K562 (cell line): ENCODE data around the gene PRR30. TPM values are rescaled to one million over a fixed set of nuclear protein-coding genes. Genes with fewer than 3 reads are reported as not detected.

ENCODE experiments used
- AFF4 ChIP-seq: sonication (generic); formaldehyde crosslinking; IDR thresholded peaks from 2 replicates; pipeline ENCODE4 v1.8.0; 2023; ENCODE audit warnings: mild to moderate bottlenecking, missing genetic modification reagents
- CREBBP ChIP-seq: IDR thresholded peaks from one replicate; pipeline ENCODE4 v1.6.1; 2012; ENCODE audit warnings: low read depth, mild to moderate bottlenecking, control low read depth, inconsistent platforms, low read length
- CSDE1 ChIP-seq, 2 experiments: fragments of 450-650 bp; IDR thresholded peaks; 2 replicates each; pipeline ENCODE4 v1.6.1; 2016; ENCODE audit warnings: mild to moderate bottlenecking in 1 of 2
- DDX20 ChIP-seq: fragments of 450-650 bp; IDR thresholded peaks from 2 replicates; pipeline ENCODE4 v1.6.1; 2016; ENCODE audit warnings: missing genetic modification characterization, low read depth, mild to moderate bottlenecking, missing compliant biosample characterization, moderate library complexity
- HNRNPH1 ChIP-seq: fragments of 200-400 bp; formaldehyde crosslinking; optimal IDR thresholded peaks from 2 replicates; pipeline ENCODE3; 2017; ENCODE audit warnings: low read depth, mild to moderate bottlenecking, low read length, moderate library complexity
- KHSRP ChIP-seq: fragments of 450-650 bp; IDR thresholded peaks from 2 replicates; pipeline ENCODE4 v1.6.1; 2017
- MCM2 ChIP-seq: fragments of 450-650 bp; IDR thresholded peaks from 2 replicates; pipeline ENCODE4 v1.6.1; 2017; ENCODE audit warnings: low read depth, mild to moderate bottlenecking
- MCM3 ChIP-seq: fragments of 450-650 bp; IDR thresholded peaks from 2 replicates; pipeline ENCODE4 v1.6.1; 2016
- MNT ChIP-seq, 2 experiments: fragments of 450-650 bp; conservative IDR thresholded peaks; 2 replicates each; pipeline ENCODE4 v1.6.1; 2017; ENCODE audit warnings: mild to moderate bottlenecking in 2 of 2, moderate library complexity in 2 of 2
- MTF1 ChIP-seq: fragments of 250-450 bp; sonication (Bioruptor Pico); IDR thresholded peaks from 2 replicates; pipeline ENCODE4 v1.9.0; 2021; ENCODE audit warnings: moderate library complexity, mild to moderate bottlenecking, inconsistent platforms, borderline replicate concordance
- NFIX ChIP-seq: fragments of 250-450 bp; sonication (Bioruptor Pico); IDR thresholded peaks from 2 replicates; pipeline ENCODE4 v1.4.0; 2020; ENCODE audit warnings: low read depth, mild to moderate bottlenecking, moderate library complexity
- PRMT5 ChIP-seq: sonication (generic); formaldehyde crosslinking; IDR thresholded peaks from 2 replicates; pipeline ENCODE4 v1.5.0; 2020; ENCODE audit warnings: missing genetic modification reagents
- PURB ChIP-seq: sonication (generic); formaldehyde crosslinking; IDR thresholded peaks from 2 replicates; pipeline ENCODE4 v1.9.0; 2021; ENCODE audit warnings: low read depth, mild to moderate bottlenecking, missing genetic modification reagents
- RCOR1 ChIP-seq, 2 experiments: IDR thresholded peaks; 2 replicates each; pipeline ENCODE4 v1.6.1; 2012; ENCODE audit warnings: low read depth in 2 of 2, low read length in 2 of 2, borderline replicate concordance in 1 of 2, improper control_type of control experiment in 1 of 2
- RFX5 ChIP-seq: IDR thresholded peaks from 2 replicates; pipeline ENCODE4 v1.6.1; 2011; ENCODE audit warnings: low read depth, mild to moderate bottlenecking, improper control_type of control experiment, low read length
- SREBF2 ChIP-seq: sonication (generic); formaldehyde crosslinking; IDR thresholded peaks from 2 replicates; pipeline ENCODE4 v1.4.0; 2020; ENCODE audit warnings: mild to moderate bottlenecking, missing genetic modification reagents
- SRSF9 ChIP-seq: fragments of 200-400 bp; formaldehyde crosslinking; IDR thresholded peaks from 2 replicates; pipeline ENCODE4 v1.6.1; 2017; ENCODE audit warnings: low read depth, low read length, borderline replicate concordance
- ZBTB8A ChIP-seq: fragments of 450-650 bp; IDR thresholded peaks from 2 replicates; pipeline ENCODE4 v1.6.1; 2018; ENCODE audit warnings: mild to moderate bottlenecking, moderate library complexity; ENCODE audit not compliant: partially characterized antibody
- ZNF277 ChIP-seq: fragments of 250-450 bp; sonication (Bioruptor Pico); IDR thresholded peaks from 2 replicates; pipeline ENCODE4 v1.8.0; 2022; ENCODE audit warnings: inconsistent platforms, mild to moderate bottlenecking, moderate library complexity, borderline replicate concordance
- ZNF3 ChIP-seq: fragments of 250-450 bp; sonication (Bioruptor Pico); IDR thresholded peaks from 2 replicates; pipeline ENCODE4 v1.5.0; 2021; ENCODE audit warnings: mild to moderate bottlenecking, moderate library complexity
- ZNF449 ChIP-seq: fragments of 250-450 bp; sonication (Bioruptor Pico); IDR thresholded peaks from 2 replicates; pipeline ENCODE4 v1.8.0; 2022; ENCODE audit warnings: moderate library complexity, mild to moderate bottlenecking, inconsistent platforms
- polyA plus RNA-seq, 8 experiments: library from polyadenylated mRNA; depleted of rRNA in 4 of 8; stranded (reverse) in 5 of 8; unstranded in 3 of 8; fragments of >200 nt; fragmentation: Nextera tagmentation in 2 of 8; fragmentation: Illumina TruSeq in 1 of 8; extraction: Ambion mirVana in 2 of 8; extraction: Trizol in 1 of 8; gene quantifications; 2 replicates each; pipeline versions ENCODE4 v1.2.1 to v1.2.3, GENCODE V29; 2011 to 2014; ENCODE audit warnings: inconsistent platforms in 1 of 8, missing spikeins in 1 of 8
- total RNA-seq, 7 experiments: library from RNA; depleted of rRNA in 6 of 7; stranded (reverse); fragments of >200 nt in 6 of 7; fragmentation: Illumina TruSeq in 2 of 7; extraction: Trizol in 2 of 7; gene quantifications; 2 replicates each; pipeline versions ENCODE4 v1.2.1 to v1.2.3, GENCODE V29; 2011 to 2021; ENCODE audit warnings: low replicate concordance in 1 of 7

Gene PRR30
- total and polyA plus RNA-seq, 9 of the 15 experiments (the other 6 are each of a cell fraction or from before 2014, with no cell fraction given): not detected

- peak; percentile 80 to 89 for TF ChIP-seq MNT (conservative IDR thresholded peaks at IDR 0.05)
- no peak for TF ChIP-seq HNRNPH1
- TF ChIP-seq RCOR1 (IDR thresholded peaks at IDR 0.05; ENCODE audit: borderline replicate concordance in 1 of 2, low read depth in 2 of 2, low read length in 2 of 2): peak; percentile 68 to 97; a peak in 3 of 4 replicates
- TF ChIP-seq AFF4 (CRISPR knock-in tag): no peak
- TF ChIP-seq CREBBP: no peak
- no peak for TF ChIP-seq ZNF3 (CRISPR knock-in tag)
- TF ChIP-seq DDX20 (tag): no peak
- TF ChIP-seq PURB (CRISPR knock-in tag): no peak
- TF ChIP-seq MCM2: no peak
- no peak for TF ChIP-seq MTF1 (CRISPR knock-in tag)
- no peak for TF ChIP-seq ZBTB8A
- no peak for TF ChIP-seq RFX5
- no peak for TF ChIP-seq PRMT5
- TF ChIP-seq ZNF449 (CRISPR knock-in tag): no peak
- no peak for TF ChIP-seq NFIX
- no peak for TF ChIP-seq SREBF2
- TF ChIP-seq KHSRP: no peak
- TF ChIP-seq ZNF277: no peak
- no peak for TF ChIP-seq MCM3
- no peak for TF ChIP-seq CSDE1 (IDR thresholded peaks at IDR 0.05)
- no peak for TF ChIP-seq SRSF9
Measured at GRCh38 chr2:27092696-27093429, 46.3 kb downstream of the PRR30 start (continued).
